HepG2 (cell line): ENCODE results near the gene SLC6A4. TPM values are rescaled to one million over a fixed set of nuclear protein-coding genes. Genes with fewer than 3 reads are reported as not detected.

Experiments used
- ATAC-seq: fragments of 200-7000 bp; cut with Tn5 transposase; 3 replicates; pipeline ENCODE4 v1.9.1; 2020; ENCODE audit warnings: mild to moderate bottlenecking, moderate library complexity
- BruUV-seq: library from RNA; stranded (reverse); fragments of 400-500 nt; replicated peaks from 2 replicates; lab custom pipeline; 2021; lab: Mats Ljungman, UMichigan
- CTCF ChIA-PET: fragments of 300-600 bp; formaldehyde crosslinking; extraction: SDS; loops from one replicate; lab custom pipeline; 2021; ENCODE audit warnings: low total read pairs, inconsistent platforms, low intra/inter-chr PET ratio; lab: Yijun Ruan, JAX
- POLR2A ChIA-PET: fragments of 350-600 bp; sonication (Branson Sonifier 250); formaldehyde crosslinking; loops from one replicate; lab custom pipeline; 2020; ENCODE audit warnings: antibody characterized with exemption, inconsistent platforms; lab: Yijun Ruan, JAX
- DNase-seq: peaks from one replicate; pipeline ENCODE4 v3.0.0-alpha.2; 2015; ENCODE audit warnings: low spot score
- FAIRE-seq: peaks from 3 replicates; lab custom pipeline; 2011; peaks lifted over from hg19 to GRCh38; lab: Jason Lieb, UNC
- H2AFZ ChIP-seq: one replicate; pipeline ENCODE4 v1.6.1; 2011; ENCODE audit warnings: low read length, inconsistent platforms
- H3K27ac ChIP-seq: fragments of 300-600 bp; 3 replicates; pipeline ENCODE4 v1.8.0; 2011; ENCODE audit warnings: mixed run types, mild to moderate bottlenecking, mixed read lengths, low read length, inconsistent platforms; ENCODE audit not compliant: insufficient read depth; ENCODE audit errors: extremely low read length
- H3K27me3 ChIP-seq, 2 experiments: fragments of 200-600 bp in 1 of 2; 2 replicates in 1 of 2; 3 replicates in 1 of 2; pipeline versions ENCODE4 v1.6.0 to v1.8.0; 2011; ENCODE audit warnings: low read length in 2 of 2, mild to moderate bottlenecking in 2 of 2, moderate library complexity in 2 of 2, inconsistent platforms in 1 of 2; ENCODE audit not compliant: insufficient read depth in 2 of 2, control insufficient read depth in 1 of 2
- H3K36me3 ChIP-seq, 2 experiments: fragments of 200-600 bp in 1 of 2; replicated peaks in 1 of 2; 2 replicates in 1 of 2; 3 replicates in 1 of 2; pipeline versions ENCODE4 v1.5.1 to v1.8.0; 2011; ENCODE audit warnings: low read length in 2 of 2, inconsistent platforms in 1 of 2; ENCODE audit not compliant: insufficient read depth in 2 of 2, control insufficient read depth in 1 of 2
- H3K4me1 ChIP-seq: 2 replicates; pipeline ENCODE4 v1.5.1; 2012; ENCODE audit warnings: low read length, inconsistent platforms; ENCODE audit not compliant: insufficient read depth
- H3K4me2 ChIP-seq: 2 replicates; pipeline ENCODE4 v1.6.0; 2011; ENCODE audit warnings: low read depth, low read length, inconsistent platforms
- H3K4me3 ChIP-seq, 3 experiments: fragments of 200-600 bp in 1 of 3; sonication (generic), shearing (Covaris generic) in 1 of 3; replicated peaks in 1 of 3; 2 replicates each; pipeline ENCODE4 v1.5.1; 2011 to 2016; ENCODE audit warnings: low read length in 3 of 3, inconsistent platforms in 2 of 3, low read depth in 2 of 3, mild to moderate bottlenecking in 2 of 3, control low read depth in 1 of 3, mixed read lengths in 1 of 3; ENCODE audit not compliant: insufficient read depth in 1 of 3
- H3K79me2 ChIP-seq: one replicate; pipeline ENCODE4 v1.6.1; 2011; ENCODE audit warnings: low read length, inconsistent platforms; ENCODE audit not compliant: insufficient read depth
- H3K9ac ChIP-seq: 2 replicates; pipeline ENCODE4 v1.6.0; 2011; ENCODE audit warnings: mild to moderate bottlenecking, low read depth, low read length, inconsistent platforms; ENCODE audit not compliant: insufficient read depth
- H3K9me3 ChIP-seq: 2 replicates; pipeline ENCODE4 v1.5.1; 2012; ENCODE audit warnings: mild to moderate bottlenecking, low read length
- H4K20me1 ChIP-seq: 2 replicates; pipeline ENCODE4 v1.6.0; 2011; ENCODE audit warnings: inconsistent platforms, mild to moderate bottlenecking, low read length, moderate library complexity; ENCODE audit not compliant: insufficient read depth
- AHR ChIP-seq: IDR thresholded peaks from 2 replicates; pipeline ENCODE4 v1.6.1; 2018; ENCODE audit warnings: missing genetic modification reagents, missing compliant biosample characterization
- IKZF4 ChIP-seq: sonication (generic); formaldehyde crosslinking; IDR thresholded peaks from 2 replicates; pipeline ENCODE4 v1.5.1; 2020; ENCODE audit warnings: borderline replicate concordance, mild to moderate bottlenecking, low read depth, missing genetic modification reagents; ENCODE audit errors: not compliant biosample characterization
- MTA3 ChIP-seq: sonication (generic); formaldehyde crosslinking; IDR thresholded peaks from 2 replicates; pipeline ENCODE4 v1.4.0; 2020; ENCODE audit warnings: missing genetic modification reagents
- REPIN1 ChIP-seq: sonication (generic); formaldehyde crosslinking; IDR thresholded peaks from 2 replicates; pipeline ENCODE4 v1.8.0; 2022; ENCODE audit warnings: missing genetic modification reagents, low read depth, mild to moderate bottlenecking, borderline replicate concordance
- RORA ChIP-seq: sonication (generic); formaldehyde crosslinking; IDR thresholded peaks from 2 replicates; pipeline ENCODE4 v1.5.0; 2020; ENCODE audit warnings: mild to moderate bottlenecking, missing genetic modification reagents, moderate library complexity
- ZNF232 ChIP-seq: sonication (generic); formaldehyde crosslinking; IDR thresholded peaks from 2 replicates; pipeline ENCODE4 v1.4.0; 2020; ENCODE audit warnings: missing genetic modification reagents, borderline replicate concordance
- ZNF350 ChIP-seq: sonication (generic); formaldehyde crosslinking; IDR thresholded peaks from 2 replicates; pipeline ENCODE4 v1.4.0; 2020; ENCODE audit warnings: mild to moderate bottlenecking, low read depth, missing genetic modification reagents, borderline replicate concordance
- WGBS: methylation state at CpG from one replicate; pipeline ENCODE4 v1.1.6; 2017; ENCODE audit warnings: low lambda C conversion rate; 5-methylcytosine and 5-hydroxymethylcytosine counted together
- in situ Hi-C: cut with HindIII; loops from 2 replicates; pipeline ENCODE4 v1.10.0; 2017; ENCODE audit warnings: low pct_unique_long_range_greater_than_20kb; ENCODE audit not compliant: extremely low pct_ligation_motif_present
- intact Hi-C: fragments of 100-400 bp; cut with micrococcal nuclease; formaldehyde crosslinking; loops from one replicate; pipeline ENCODE4 v1.10.0; 2022; ENCODE audit not compliant: unreplicated experiment
- polyA plus RNA-seq, 8 experiments: library from polyadenylated mRNA; depleted of rRNA in 3 of 8; stranded (reverse) in 7 of 8; unstranded in 1 of 8; fragments of >200 nt; fragmentation: Illumina TruSeq in 4 of 8; extraction: Trizol in 4 of 8; gene quantifications; 2 replicates each; pipeline versions ENCODE4 v1.2.1 to v1.2.3, GENCODE V29; 2011 to 2016; ENCODE audit warnings: low read depth in 4 of 8, missing spikeins in 1 of 8, mixed read lengths in 1 of 8; ENCODE audit not compliant: insufficient read depth in 1 of 8
- total RNA-seq, 5 experiments: library from RNA; depleted of rRNA; stranded (reverse); fragments of >200 nt; fragmentation: Illumina TruSeq; extraction: Trizol; gene quantifications; 2 replicates each; pipeline ENCODE4 v1.2.3, GENCODE V29; 2016; ENCODE audit warnings: low read depth in 1 of 5
- TF ChIP-seq, protein P1 (sequence below): sonication (generic); formaldehyde crosslinking; IDR thresholded peaks from 2 replicates; pipeline ENCODE4 v1.8.0; 2022; ENCODE audit warnings: missing genetic modification reagents, mild to moderate bottlenecking, inconsistent platforms, borderline replicate concordance
- TF ChIP-seq, protein P2 (sequence below): sonication (generic); formaldehyde crosslinking; IDR thresholded peaks from 2 replicates; pipeline ENCODE4 v1.4.0; 2020; ENCODE audit warnings: low read depth, mild to moderate bottlenecking, missing genetic modification reagents
- TF ChIP-seq, protein P3 (sequence below): sonication (generic); formaldehyde crosslinking; IDR thresholded peaks from 2 replicates; pipeline ENCODE4 v1.4.0; 2020; ENCODE audit warnings: low read depth, mild to moderate bottlenecking, missing genetic modification reagents
- TF ChIP-seq, protein P4 (sequence below): sonication (generic); formaldehyde crosslinking; IDR thresholded peaks from 2 replicates; pipeline ENCODE4 v1.4.0; 2020; ENCODE audit warnings: low read depth, missing genetic modification reagents
- TF ChIP-seq, protein P5 (sequence below): IDR thresholded peaks from 2 replicates; pipeline ENCODE4 v1.6.1; 2016; ENCODE audit warnings: missing compliant biosample characterization, missing genetic modification reagents, borderline replicate concordance

Gene SLC6A4
- total and polyA plus RNA-seq, 2 of the 13 experiments (the other 11 are each of a cell fraction or from before 2014, with no cell fraction given) = 7.6 to 20.3 TPM

DNA sequence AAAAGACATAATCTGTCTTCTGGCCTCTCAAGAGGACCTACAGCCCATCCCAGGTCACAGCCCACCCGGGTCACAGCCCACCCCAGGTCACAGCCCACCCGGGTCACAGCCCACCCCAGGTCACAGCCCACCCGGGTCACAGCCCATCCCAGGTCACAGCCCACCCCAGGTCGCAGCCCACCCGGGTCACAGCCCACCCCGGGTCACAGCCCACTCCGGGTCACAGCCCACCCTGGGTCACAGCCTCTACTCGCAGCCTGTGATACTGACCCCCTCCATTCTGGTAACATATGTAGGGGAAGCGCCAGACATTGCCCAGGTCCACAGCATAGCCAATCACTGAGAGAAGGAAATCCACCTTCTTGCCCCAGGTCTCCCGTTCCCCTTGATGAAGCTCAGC lies 14.2 kb downstream of the SLC6A4 start:
- Histone ChIP-seq H3K9ac (no peak overlapping the region), H3K36me3 (no peaks in the 10 kb centered on the region), H4K20me1 (no peaks in the 10 kb centered on the region), H3K79me2 (no peaks in the 10 kb centered on the region), H3K9me3 (no peaks in the 10 kb centered on the region), H3K4me1 (peaks cover 74% of the 10 kb centered on the region), H3K27ac (no peak overlapping the region), H3K4me3 (peak overlapping the region in 1 of 3 experiments; percentile 8; a peak in 1 of 6 replicates), H2AFZ (no peak overlapping the region), H3K4me2 (peak overlapping the region; percentile 95), H3K27me3 (no peaks in the 10 kb centered on the region)
- FAIRE-seq (no peak), DNase-seq (no peak), ATAC-seq (no peak)
- ChIA-PET POLR2A (interaction anchor here (0.8 kb wide), 1 partner anchor 57 kb away, joined by 4 read pairs; no protein-coding TSS in a partner anchor), CTCF (no interaction called here)
- intact Hi-C loops = loop anchor here (10.0 kb wide), 1 partner anchor 47 kb away; no protein-coding TSS in a partner anchor
- no TSS peak for BruUV-seq
- WGBS = 95% methylated on average over 7 of the region's 10 CpGs
- in situ Hi-C loops = no loop called here
- TF ChIP-seq, protein P1, sequence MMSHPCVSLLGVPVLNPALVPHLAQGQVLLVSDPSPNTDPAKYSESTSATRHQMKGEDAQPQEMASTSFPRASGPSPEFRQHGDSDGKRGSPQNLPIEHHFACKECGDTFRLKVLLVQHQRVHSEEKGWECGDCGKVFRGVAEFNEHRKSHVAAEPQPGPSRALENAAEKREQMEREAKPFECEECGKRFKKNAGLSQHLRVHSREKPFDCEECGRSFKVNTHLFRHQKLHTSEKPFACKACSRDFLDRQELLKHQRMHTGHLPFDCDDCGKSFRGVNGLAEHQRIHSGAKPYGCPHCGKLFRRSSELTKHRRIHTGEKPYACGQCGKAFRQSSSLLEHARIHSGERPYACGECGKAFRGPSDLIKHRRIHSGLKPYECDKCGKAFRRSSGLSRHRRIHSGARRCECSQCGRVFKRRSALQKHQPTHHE (CRISPR knock-in tag) = no peak
- TF ChIP-seq ZNF350 (no peak), MTA3 (CRISPR knock-in tag) (no peak), REPIN1 (CRISPR knock-in tag) (no peak), IKZF4 (CRISPR knock-in tag) (no peak), AHR (CRISPR knock-in tag) (no peak), ZNF232 (no peak), RORA (CRISPR knock-in tag) (no peak)
- TF ChIP-seq, protein P2, sequence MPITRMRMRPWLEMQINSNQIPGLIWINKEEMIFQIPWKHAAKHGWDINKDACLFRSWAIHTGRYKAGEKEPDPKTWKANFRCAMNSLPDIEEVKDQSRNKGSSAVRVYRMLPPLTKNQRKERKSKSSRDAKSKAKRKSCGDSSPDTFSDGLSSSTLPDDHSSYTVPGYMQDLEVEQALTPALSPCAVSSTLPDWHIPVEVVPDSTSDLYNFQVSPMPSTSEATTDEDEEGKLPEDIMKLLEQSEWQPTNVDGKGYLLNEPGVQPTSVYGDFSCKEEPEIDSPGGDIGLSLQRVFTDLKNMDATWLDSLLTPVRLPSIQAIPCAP = no peak
- TF ChIP-seq, protein P3, sequence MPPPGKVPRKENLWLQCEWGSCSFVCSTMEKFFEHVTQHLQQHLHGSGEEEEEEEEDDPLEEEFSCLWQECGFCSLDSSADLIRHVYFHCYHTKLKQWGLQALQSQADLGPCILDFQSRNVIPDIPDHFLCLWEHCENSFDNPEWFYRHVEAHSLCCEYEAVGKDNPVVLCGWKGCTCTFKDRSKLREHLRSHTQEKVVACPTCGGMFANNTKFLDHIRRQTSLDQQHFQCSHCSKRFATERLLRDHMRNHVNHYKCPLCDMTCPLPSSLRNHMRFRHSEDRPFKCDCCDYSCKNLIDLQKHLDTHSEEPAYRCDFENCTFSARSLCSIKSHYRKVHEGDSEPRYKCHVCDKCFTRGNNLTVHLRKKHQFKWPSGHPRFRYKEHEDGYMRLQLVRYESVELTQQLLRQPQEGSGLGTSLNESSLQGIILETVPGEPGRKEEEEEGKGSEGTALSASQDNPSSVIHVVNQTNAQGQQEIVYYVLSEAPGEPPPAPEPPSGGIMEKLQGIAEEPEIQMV (CRISPR knock-in tag) = no peak
- TF ChIP-seq, protein P4, sequence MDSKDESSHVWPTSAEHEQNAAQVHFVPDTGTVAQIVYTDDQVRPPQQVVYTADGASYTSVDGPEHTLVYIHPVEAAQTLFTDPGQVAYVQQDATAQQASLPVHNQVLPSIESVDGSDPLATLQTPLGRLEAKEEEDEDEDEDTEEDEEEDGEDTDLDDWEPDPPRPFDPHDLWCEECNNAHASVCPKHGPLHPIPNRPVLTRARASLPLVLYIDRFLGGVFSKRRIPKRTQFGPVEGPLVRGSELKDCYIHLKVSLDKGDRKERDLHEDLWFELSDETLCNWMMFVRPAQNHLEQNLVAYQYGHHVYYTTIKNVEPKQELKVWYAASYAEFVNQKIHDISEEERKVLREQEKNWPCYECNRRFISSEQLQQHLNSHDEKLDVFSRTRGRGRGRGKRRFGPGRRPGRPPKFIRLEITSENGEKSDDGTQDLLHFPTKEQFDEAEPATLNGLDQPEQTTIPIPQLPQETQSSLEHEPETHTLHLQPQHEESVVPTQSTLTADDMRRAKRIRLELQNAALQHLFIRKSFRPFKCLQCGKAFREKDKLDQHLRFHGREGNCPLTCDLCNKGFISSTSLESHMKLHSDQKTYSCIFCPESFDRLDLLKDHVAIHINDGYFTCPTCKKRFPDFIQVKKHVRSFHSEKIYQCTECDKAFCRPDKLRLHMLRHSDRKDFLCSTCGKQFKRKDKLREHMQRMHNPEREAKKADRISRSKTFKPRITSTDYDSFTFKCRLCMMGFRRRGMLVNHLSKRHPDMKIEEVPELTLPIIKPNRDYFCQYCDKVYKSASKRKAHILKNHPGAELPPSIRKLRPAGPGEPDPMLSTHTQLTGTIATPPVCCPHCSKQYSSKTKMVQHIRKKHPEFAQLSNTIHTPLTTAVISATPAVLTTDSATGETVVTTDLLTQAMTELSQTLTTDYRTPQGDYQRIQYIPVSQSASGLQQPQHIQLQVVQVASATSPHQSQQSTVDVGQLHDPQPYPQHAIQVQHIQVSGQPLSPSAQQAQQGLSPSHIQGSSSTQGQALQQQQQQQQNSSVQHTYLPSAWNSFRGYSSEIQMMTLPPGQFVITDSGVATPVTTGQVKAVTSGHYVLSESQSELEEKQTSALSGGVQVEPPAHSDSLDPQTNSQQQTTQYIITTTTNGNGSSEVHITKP (CRISPR knock-in tag) = no peak
- TF ChIP-seq, protein P5, sequence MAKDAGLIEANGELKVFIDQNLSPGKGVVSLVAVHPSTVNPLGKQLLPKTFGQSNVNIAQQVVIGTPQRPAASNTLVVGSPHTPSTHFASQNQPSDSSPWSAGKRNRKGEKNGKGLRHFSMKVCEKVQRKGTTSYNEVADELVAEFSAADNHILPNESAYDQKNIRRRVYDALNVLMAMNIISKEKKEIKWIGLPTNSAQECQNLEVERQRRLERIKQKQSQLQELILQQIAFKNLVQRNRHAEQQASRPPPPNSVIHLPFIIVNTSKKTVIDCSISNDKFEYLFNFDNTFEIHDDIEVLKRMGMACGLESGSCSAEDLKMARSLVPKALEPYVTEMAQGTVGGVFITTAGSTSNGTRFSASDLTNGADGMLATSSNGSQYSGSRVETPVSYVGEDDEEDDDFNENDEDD = no peak
